Mucosa of descending colon (tissue), 3 donors: ENCODE measurements around the gene MED12L. TPM values are rescaled to one million over a fixed set of nuclear protein-coding genes. Genes with fewer than 3 reads are reported as not detected.

Source experiments
- ATAC-seq: fragments of 200-7000 bp; cut with Tn5 transposase; one replicate; pipeline ENCODE4 v1.9.1; 2020; ENCODE audit warnings: mild to moderate bottlenecking, moderate library complexity
- DNase-seq, 3 donors: peaks; one replicate each; pipeline ENCODE4 v3.0.0-alpha.2; 2020
- H3K36me3 ChIP-seq: fragments of 200-600 bp; one replicate; pipeline ENCODE4 v1.8.0; 2021; ENCODE audit warnings: low read depth, mild to moderate bottlenecking
- H3K4me1 ChIP-seq: fragments of 200-600 bp; one replicate; pipeline ENCODE4 v1.8.0; 2021; ENCODE audit warnings: low read depth, mild to moderate bottlenecking
- H3K4me3 ChIP-seq: fragments of 200-600 bp; one replicate; pipeline ENCODE4 v1.8.0; 2021; ENCODE audit warnings: mild to moderate bottlenecking
- H3K9me3 ChIP-seq: fragments of 200-600 bp; one replicate; pipeline ENCODE4 v1.8.0; 2021; ENCODE audit warnings: mild to moderate bottlenecking
- intact Hi-C, 2 donors: fragments of 100-400 bp; cut with DNase I in 1 of 2; cut with micrococcal nuclease in 1 of 2; formaldehyde crosslinking; loops; one replicate each; pipeline versions ENCODE4 v1.11.0 to v1.11.1; 2022; cut with DNase I, micrococcal nuclease
- total RNA-seq, 3 donors: library from RNA; stranded (reverse); fragmentation: NEBNext Ultra II Directional in 2 of 3; extraction: Animal tissue kit (Norgen Biotek cat#: 25700) in 2 of 3; gene quantifications; one replicate each; pipeline versions ENCODE4 v1.2.1 to v1.2.4, GENCODE V29; 2021 to 2023
- TF ChIP-seq, protein P1 (sequence below): fragments of 200-600 bp; IDR thresholded peaks from one replicate; pipeline ENCODE4 v1.8.0; 2022; ENCODE audit warnings: antibody characterized with exemption, mild to moderate bottlenecking
- donor health status: DM: no; HTN: no; CAD: no; lungs with moderate emphysema.
- donor health status: DM: no; HTN: no; CAD: no.
- donor health status: DM: no; HTN: yes; CAD: no.

The MED12L gene
- total RNA-seq, 3 donors from 2014 or later, result 0.39 to 2.4 (median 0.55) TPM

DNA sequence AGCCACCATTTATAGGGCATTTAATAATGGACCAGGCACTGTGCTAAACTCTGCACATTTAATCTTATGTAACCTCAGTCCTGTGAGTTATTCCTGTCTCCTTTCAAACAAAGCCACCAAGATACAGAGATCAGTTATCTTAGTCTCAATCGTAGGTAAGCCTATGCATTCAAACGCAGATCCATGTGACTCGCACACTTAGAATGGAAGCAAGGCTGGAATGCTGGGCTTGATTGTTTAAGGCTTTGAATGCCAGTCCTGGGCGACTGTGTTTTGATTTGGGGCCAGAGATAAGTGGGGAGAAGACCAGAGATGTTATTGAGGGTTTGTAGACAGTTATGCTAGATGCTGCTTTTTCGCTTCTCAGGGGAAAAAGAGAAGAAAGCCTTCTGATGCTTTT lies 22.2 kb downstream of the MED12L start:
- no peaks in the 10 kb centered on the region for H3K9me3 ChIP-seq
- DNase-seq (no peak), ATAC-seq (no peak)
- H3K4me1 ChIP-seq, result no peaks in the 10 kb centered on the region
- TF ChIP-seq, protein P1, sequence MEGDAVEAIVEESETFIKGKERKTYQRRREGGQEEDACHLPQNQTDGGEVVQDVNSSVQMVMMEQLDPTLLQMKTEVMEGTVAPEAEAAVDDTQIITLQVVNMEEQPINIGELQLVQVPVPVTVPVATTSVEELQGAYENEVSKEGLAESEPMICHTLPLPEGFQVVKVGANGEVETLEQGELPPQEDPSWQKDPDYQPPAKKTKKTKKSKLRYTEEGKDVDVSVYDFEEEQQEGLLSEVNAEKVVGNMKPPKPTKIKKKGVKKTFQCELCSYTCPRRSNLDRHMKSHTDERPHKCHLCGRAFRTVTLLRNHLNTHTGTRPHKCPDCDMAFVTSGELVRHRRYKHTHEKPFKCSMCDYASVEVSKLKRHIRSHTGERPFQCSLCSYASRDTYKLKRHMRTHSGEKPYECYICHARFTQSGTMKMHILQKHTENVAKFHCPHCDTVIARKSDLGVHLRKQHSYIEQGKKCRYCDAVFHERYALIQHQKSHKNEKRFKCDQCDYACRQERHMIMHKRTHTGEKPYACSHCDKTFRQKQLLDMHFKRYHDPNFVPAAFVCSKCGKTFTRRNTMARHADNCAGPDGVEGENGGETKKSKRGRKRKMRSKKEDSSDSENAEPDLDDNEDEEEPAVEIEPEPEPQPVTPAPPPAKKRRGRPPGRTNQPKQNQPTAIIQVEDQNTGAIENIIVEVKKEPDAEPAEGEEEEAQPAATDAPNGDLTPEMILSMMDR, result no peak
- intact Hi-C loops, result no loop called here
- H3K36me3 ChIP-seq, result no peaks in the 10 kb centered on the region
- no peak overlapping the region for H3K4me3 ChIP-seq

DNA sequence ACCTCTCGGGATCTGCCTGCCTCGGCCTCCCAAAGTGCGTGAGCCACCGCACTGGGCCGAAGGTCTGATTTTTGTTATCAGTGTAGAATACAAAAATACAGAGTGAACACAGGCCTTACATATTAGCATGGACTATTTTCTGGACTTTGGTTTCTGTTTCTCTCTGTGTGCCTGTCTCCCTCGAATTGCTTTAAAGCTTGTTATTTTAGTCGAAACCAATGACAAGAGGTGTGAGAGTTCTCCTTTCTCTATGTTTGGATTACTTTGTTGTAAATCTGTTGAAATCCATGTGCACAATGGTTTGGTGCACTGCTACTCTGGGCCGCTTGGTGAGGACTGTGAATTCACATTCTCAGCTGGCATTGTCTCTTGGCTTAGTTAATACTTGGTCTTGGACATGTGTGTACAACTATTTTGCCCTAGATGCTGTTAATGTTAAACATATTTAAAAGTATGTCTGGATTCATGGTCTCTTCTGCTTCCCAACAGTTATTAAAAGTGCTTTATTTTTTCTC lies 23.9 kb downstream of the MED12L start:
- Histone ChIP-seq H3K4me1 (no peaks in the 10 kb centered on the region), H3K4me3 (no peak overlapping the region), H3K36me3 (no peaks in the 10 kb centered on the region), H3K9me3 (no peaks in the 10 kb centered on the region)
- intact Hi-C loops, result no loop called here
- DNase-seq (no peak), ATAC-seq (no peak)
- TF ChIP-seq, protein P1, result no peak

DNA sequence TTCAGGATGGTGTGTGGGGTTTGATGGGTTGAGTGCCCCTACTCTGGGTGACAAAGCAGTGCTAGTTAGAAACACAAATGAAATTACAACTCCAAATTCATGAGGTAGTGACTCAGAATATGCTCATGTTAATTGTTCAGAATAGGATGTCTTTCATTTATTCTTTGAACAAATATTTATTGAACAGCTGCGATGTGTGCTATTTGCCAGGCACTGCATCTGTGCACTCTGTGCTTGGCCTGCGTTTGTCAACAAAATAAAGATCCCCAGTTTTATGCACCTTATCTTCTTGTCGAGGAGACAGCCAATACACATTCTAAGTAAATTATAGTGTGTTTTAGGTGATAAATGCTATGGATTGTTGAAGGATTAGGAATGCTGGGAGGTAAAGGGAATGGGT lies 27.3 kb downstream of the MED12L start:
- TF ChIP-seq, protein P1, result no peak

DNA sequence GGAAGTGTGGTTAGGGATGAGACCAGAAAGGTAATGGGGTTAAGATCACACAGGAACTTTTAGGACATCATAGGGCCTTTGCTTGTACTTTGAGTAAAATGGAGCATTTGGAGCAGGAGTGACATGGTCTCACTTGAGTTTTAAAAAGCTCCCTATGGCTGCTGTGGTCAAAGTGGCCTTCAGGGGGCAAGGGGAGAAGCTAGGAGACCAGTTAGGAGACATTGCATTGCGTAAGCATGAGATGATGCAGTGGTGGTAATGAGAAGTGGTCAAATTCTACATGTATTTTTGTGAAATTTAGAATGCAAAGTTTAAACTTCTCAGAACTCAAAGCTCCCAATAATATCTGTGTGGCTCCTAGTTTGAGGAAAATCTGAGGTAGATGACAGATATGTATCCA lies 27.9 kb downstream of the MED12L start:
- TF ChIP-seq, protein P1, result no peak
- Histone ChIP-seq H3K36me3 (no peaks in the 10 kb centered on the region), H3K4me1 (no peaks in the 10 kb centered on the region), H3K9me3 (no peaks in the 10 kb centered on the region), H3K4me3 (no peak overlapping the region)
- ATAC-seq (no peak), DNase-seq (no peak)
- intact Hi-C loops, result no loop called here

More for the DNA sequence above, 27.3 kb downstream of the MED12L start:
- H3K4me3 ChIP-seq, result no peak overlapping the region
- intact Hi-C loops, result no loop called here
- no peaks in the 10 kb centered on the region for H3K36me3 ChIP-seq
- no peaks in the 10 kb centered on the region for H3K9me3 ChIP-seq
- no peaks in the 10 kb centered on the region for H3K4me1 ChIP-seq
- no peak for ATAC-seq
- no peak for DNase-seq

DNA sequence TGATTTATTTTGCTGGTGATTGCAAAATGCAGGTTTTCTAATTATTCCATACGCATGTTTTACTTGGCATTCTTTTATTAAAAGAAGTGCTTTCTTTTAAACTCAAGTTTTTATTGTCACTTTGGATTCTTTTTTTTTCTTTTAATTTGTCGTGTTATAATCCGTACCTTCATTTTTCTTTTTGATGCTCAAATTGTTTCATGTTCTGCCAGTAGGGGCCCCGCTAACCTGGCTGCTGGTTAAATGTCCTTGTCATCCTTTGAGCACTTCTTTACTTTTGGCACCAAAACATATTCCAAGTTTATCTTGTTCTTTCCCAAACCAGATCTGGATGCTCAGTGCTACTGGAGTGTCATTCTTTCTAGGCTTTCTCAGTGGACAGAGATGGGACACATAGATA lies 31.6 kb downstream of the MED12L start:
- ATAC-seq, result no peak
- no peak overlapping the region for H3K4me3 ChIP-seq
- H3K36me3 ChIP-seq, result no peaks in the 10 kb centered on the region
- intact Hi-C loops, result no loop called here
- no peaks in the 10 kb centered on the region for H3K9me3 ChIP-seq
- H3K4me1 ChIP-seq, result no peaks in the 10 kb centered on the region
- DNase-seq, result no peak
- TF ChIP-seq, protein P1, result no peak

DNA sequence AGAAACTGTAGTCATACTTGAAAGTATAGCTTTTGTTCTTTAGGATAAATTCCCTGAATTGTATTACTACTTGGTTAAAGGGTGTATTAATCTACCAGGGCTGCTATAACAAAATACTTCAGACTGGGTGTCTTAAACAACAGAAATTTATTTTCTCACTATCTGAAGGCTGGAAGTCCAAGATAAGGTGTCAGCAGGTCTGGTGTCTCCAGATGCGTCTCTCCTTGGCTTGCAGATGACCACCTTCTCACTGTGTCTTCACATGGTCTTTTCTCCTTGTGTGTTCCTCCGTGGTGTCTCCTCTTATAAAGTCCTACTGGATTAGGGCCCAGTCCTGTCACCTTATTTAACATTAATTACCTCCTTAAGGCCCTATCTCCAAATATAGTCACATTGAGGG lies 33.7 kb downstream of the MED12L start:
- intact Hi-C loops, result no loop called here
- Histone ChIP-seq H3K4me3 (no peak overlapping the region), H3K9me3 (no peaks in the 10 kb centered on the region), H3K36me3 (no peaks in the 10 kb centered on the region), H3K4me1 (no peaks in the 10 kb centered on the region)
- TF ChIP-seq, protein P1, result no peak
- no peak for ATAC-seq
- DNase-seq, result no peak
